ENCODE results near the gene ATL3.

- no peak for TF ChIP-seq CTCF (conservative IDR thresholded peaks at IDR 0.05; ENCODE audit: low read depth, low read length)
- TF ChIP-seq EZH2 (IDR thresholded peaks at IDR 0.05; ENCODE audit: borderline replicate concordance, low read depth, low read length, poor library complexity, severe bottlenecking), result no peak
Measured at GRCh38 chr11:63611395-63611747, 59.8 kb downstream of the ATL3 start.
